GM10266 (cell line): ENCODE results near the gene EML1.

Experiments
- DNase-seq: peaks from one replicate; pipeline ENCODE4 v3.0.0; 2012; ENCODE audit errors: extremely low spot score
- TF ChIP-seq, protein P1 (sequence below): IDR thresholded peaks from 2 replicates; pipeline ENCODE4 v1.5.1; 2012; ENCODE audit warnings: mild to moderate bottlenecking, low read depth; ENCODE audit not compliant: control insufficient read depth, insufficient read depth; ENCODE audit errors: missing control alignments

The EML1 gene

GRCh38 chr14:99793213-99794150 lies at the start of gene EML1:
TSS of gene EML1 (plus strand) at chr14:99793413. CDS start at chr14:99793477, 64 bp downstream.
- DNase-seq: peak; percentile 98

GRCh38 chr14:99744199-99744872 lies 48.9 kb upstream of the EML1 start:
- TF ChIP-seq, protein P1, sequence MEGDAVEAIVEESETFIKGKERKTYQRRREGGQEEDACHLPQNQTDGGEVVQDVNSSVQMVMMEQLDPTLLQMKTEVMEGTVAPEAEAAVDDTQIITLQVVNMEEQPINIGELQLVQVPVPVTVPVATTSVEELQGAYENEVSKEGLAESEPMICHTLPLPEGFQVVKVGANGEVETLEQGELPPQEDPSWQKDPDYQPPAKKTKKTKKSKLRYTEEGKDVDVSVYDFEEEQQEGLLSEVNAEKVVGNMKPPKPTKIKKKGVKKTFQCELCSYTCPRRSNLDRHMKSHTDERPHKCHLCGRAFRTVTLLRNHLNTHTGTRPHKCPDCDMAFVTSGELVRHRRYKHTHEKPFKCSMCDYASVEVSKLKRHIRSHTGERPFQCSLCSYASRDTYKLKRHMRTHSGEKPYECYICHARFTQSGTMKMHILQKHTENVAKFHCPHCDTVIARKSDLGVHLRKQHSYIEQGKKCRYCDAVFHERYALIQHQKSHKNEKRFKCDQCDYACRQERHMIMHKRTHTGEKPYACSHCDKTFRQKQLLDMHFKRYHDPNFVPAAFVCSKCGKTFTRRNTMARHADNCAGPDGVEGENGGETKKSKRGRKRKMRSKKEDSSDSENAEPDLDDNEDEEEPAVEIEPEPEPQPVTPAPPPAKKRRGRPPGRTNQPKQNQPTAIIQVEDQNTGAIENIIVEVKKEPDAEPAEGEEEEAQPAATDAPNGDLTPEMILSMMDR: no peak
- DNase-seq: no peak

More at GRCh38 chr14:99793213-99794150, at the start of gene EML1:
- TF ChIP-seq, protein P1: peak; percentile 34

DNA sequence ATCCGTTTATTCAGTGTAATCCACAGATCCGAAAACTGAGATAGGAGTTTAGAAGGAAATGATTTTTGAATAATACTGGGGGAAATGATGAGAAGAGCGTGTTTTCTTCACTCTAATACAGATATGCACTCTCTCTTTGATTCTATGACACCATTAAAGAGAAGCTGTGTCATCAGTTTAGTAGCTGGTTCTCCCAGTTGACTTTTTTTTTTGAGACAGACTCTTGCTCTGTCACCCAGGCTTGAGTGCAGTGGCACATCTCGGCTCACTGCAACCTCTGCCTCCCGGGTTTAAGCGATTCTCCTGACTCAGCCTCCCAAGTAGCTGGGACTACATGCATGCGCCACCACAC lies 48.4 kb upstream of the EML1 start:
- TF ChIP-seq, protein P1: no peak
- DNase-seq: no peak

DNA sequence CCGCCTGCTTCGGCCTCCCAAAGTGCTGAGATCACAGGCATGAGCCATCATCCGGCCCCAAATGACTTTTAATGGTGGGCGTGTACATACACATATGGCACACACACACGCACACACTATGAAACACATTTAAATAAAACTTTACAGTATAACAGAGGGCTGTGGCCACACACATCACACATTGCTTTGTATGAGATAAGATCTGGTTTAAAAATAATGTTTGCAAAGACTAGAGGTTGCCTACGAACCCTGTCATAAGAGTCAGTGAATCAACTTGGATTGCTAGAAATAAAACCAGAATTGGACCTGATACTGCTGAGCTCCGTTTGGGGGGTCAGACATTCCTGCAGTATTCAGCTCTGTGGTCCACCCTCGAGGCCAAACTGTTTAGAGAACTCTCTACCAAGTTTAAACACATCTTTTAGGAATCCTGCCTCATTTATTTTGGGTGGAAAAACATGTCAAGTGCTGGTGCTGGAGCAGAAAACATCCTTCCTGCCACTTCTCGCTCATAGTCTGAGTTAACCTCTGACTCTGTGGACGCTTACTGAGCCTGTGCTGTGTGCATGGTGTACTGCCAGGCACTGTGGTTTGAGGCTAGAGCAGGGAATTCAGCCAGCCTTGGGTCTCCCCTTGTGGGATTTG lies 47.8 kb upstream of the EML1 start:
- TF ChIP-seq, protein P1: no peak
- no peak for DNase-seq

DNA sequence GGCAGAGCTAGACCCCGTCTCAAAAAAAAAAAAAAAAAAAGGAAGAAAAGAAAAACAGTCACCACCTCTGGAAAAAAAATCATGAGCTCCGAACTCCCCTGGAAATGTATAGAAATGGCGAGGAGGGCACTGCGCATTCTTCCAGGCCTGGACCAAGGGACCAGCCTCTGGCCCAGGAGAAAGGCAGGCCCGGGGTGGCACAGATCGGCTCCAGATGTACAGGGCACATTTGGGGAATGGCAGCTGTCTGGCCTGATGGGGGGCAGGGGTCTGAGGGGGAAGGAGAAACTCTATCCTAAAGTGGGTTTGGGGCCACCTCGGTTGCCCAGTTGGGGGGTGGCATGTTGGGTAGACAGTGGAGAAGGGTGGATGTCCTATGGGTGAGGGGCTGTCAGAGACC lies 46.0 kb upstream of the EML1 start:
- TF ChIP-seq, protein P1: no peak
- no peak for DNase-seq

- no peak for DNase-seq
- TF ChIP-seq, protein P1: no peak
Measured at GRCh38 chr14:99747582-99748330, 45.5 kb upstream of the EML1 start.
